Measurements from ENCODE around the gene PHF2. TPM values are rescaled to one million over a fixed set of nuclear protein-coding genes. Genes with fewer than 3 reads are reported as not detected.

Gene PHF2
- total and polyA plus RNA-seq, 2 of the 8 experiments (the other 6 are each of a cell fraction or from before 2014, with no cell fraction given): 3.4 to 9.4 TPM

DNA sequence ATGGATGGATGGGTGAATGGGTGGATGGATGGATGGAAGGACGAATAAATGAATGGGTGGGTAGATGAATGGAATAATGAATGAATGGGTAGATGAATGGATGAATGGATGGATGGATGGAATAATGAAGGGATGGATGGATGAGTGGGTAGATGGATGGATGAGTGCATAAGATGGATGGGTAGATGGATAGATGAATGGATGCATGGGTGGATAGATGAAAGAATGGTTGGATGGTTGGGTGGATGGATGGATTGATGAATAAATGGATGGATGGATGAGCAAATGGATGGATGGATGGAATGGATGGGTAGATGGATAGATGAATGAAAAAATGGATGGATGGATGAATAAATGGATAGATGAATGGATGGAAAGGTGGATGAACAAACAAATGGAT, 85.2 kb downstream of the PHF2 start (continued):
- TF ChIP-seq KDM5A (IDR thresholded peaks at IDR 0.05; ENCODE audit: low read length): no peak
- TF ChIP-seq CBX8 (IDR thresholded peaks at IDR 0.05; ENCODE audit: borderline replicate concordance, low read depth, low read length): no peak
- no peak for TF ChIP-seq CHD2 (IDR thresholded peaks at IDR 0.05; ENCODE audit: low read length)
- no peak for TF ChIP-seq BCL11A (IDR thresholded peaks at IDR 0.05; ENCODE audit: low read depth in 2 of 2, low read length in 2 of 2)
- TF ChIP-seq TEAD4 (IDR thresholded peaks at IDR 0.05; ENCODE audit: low read depth, low read length): no peak
- no peak for TF ChIP-seq RNF2 (IDR thresholded peaks at IDR 0.05; ENCODE audit: borderline replicate concordance, low read depth, low read length, missing control alignments, poor library complexity, severe bottlenecking)

Measured in H1 (cell line).